ENCODE data around the gene GRK5. TPM values are rescaled to one million over a fixed set of nuclear protein-coding genes. Genes with fewer than 3 reads are reported as not detected.
A peak's percentile ranks its signal among the peaks of the same experiment; 100 is the strongest.

GRK5 gene
- total and polyA plus RNA-seq, 9 donors, result 18.1 to 29.2 (median 23.8) TPM

- H3K27ac ChIP-seq (ENCODE audit: low read length), result peak overlapping the region; percentile 90
- H3K27me3 ChIP-seq (ENCODE audit: control insufficient read depth, insufficient read depth, low read length), result no peaks in the 10 kb centered on the region
- peak; percentile 46 for DNase-seq
- H3K4me1 ChIP-seq (ENCODE audit: control insufficient read depth, insufficient read depth, low read length), result peaks cover 34% of the 10 kb centered on the region
- H3K4me3 ChIP-seq (ENCODE audit: low read length), result peak overlapping the region; percentile 59
- no peaks in the 10 kb centered on the region for H3K9me3 ChIP-seq (replicated peaks; ENCODE audit: control insufficient read depth, low read depth, low read length)
- H3K36me3 ChIP-seq (ENCODE audit: control insufficient read depth, insufficient read depth, low read length), result no peaks in the 10 kb centered on the region
- WGBS (ENCODE audit: insufficient coverage), result 20% methylated on average over 1 of the region's 3 CpGs
These were observed 1.2 kb downstream of the GRK5 start for GRCh38 chr10:119208553-119208940.

GRCh38 chr10:119209035-119209735 is 1.8 kb downstream of the GRK5 start:
- Histone ChIP-seq H3K36me3 (ENCODE audit: control insufficient read depth, insufficient read depth, low read length) (no peaks in the 10 kb centered on the region), H3K4me3 (ENCODE audit: low read length) (peak overlapping the region; percentile 59), H3K27me3 (ENCODE audit: control insufficient read depth, insufficient read depth, low read length) (no peaks in the 10 kb centered on the region), H3K27ac (ENCODE audit: low read length) (peak overlapping the region; percentile 90), H3K4me1 (ENCODE audit: control insufficient read depth, insufficient read depth, low read length) (peaks cover 34% of the 10 kb centered on the region), H3K9me3 (replicated peaks; ENCODE audit: control insufficient read depth, low read depth, low read length) (no peaks in the 10 kb centered on the region)
- DNase-seq, result peak; percentile 83
- 8% methylated on average over 13 of the region's 15 CpGs for WGBS (ENCODE audit: insufficient coverage)

- Histone ChIP-seq H3K36me3 (ENCODE audit: control insufficient read depth, insufficient read depth, low read length) (no peaks in the 10 kb centered on the region), H3K27me3 (ENCODE audit: control insufficient read depth, insufficient read depth, low read length) (no peaks in the 10 kb centered on the region), H3K4me1 (ENCODE audit: control insufficient read depth, insufficient read depth, low read length) (peaks cover 34% of the 10 kb centered on the region), H3K4me3 (ENCODE audit: low read length) (peak overlapping the region; percentile 59), H3K9me3 (replicated peaks; ENCODE audit: control insufficient read depth, low read depth, low read length) (no peaks in the 10 kb centered on the region), H3K27ac (ENCODE audit: low read length) (peak overlapping the region; percentile 90)
- no CpG with 5 or more reads among the region's 9 CpGs for WGBS (ENCODE audit: insufficient coverage)
- DNase-seq, result peak; percentile 37
These were observed 2.5 kb downstream of the GRK5 start for GRCh38 chr10:119209736-119210355.

DNA sequence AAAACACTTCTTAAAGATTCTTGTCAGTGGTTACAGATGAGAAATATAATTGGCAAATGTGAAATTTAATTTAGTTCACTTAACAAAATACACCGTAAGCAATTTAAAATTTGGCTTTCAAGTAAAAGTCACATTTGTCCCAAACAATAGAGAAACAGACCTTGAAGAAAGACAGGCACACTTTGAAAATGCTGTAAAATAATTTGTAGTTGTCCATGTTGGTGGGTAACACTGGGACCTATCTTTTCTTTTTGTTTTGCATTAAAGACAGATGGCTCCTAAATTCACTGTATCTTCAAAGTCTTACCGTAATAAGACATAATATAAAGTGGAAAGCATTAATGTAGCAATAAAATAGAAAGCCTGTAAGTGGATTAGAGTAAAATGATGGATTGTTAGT is 3.3 kb downstream of the GRK5 start:
- H3K4me3 ChIP-seq (ENCODE audit: low read length), result no peak overlapping the region
- H3K4me1 ChIP-seq (ENCODE audit: control insufficient read depth, insufficient read depth, low read length), result peaks cover 33% of the 10 kb centered on the region
- DNase-seq, result no peak
- no peaks in the 10 kb centered on the region for H3K9me3 ChIP-seq (replicated peaks; ENCODE audit: control insufficient read depth, low read depth, low read length)
- no peak overlapping the region for H3K27ac ChIP-seq (ENCODE audit: low read length)
- H3K27me3 ChIP-seq (ENCODE audit: control insufficient read depth, insufficient read depth, low read length), result no peaks in the 10 kb centered on the region
- H3K36me3 ChIP-seq (ENCODE audit: control insufficient read depth, insufficient read depth, low read length), result no peaks in the 10 kb centered on the region
- WGBS (ENCODE audit: insufficient coverage), result no CpG with 5 or more reads among the region's 2 CpGs

DNA sequence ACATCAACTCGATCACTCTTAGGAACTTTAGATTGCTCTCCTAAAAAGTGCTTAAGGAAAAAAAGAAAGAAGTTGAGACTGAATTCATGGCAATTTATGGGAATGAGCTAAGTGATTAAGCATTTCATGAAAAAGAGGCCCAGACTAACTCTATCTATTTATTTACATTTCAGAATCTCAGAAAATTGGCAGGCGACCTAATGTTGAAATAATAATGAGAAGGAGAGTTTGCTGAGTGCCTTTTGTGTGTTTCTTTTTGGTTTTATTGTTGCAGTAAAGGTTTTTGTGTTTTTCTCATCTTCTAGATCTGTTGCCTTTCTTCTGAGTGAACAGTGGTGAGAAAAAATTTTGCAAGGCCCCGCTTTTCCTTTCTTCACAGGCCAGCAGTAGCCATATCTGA is 3.8 kb downstream of the GRK5 start:
- no peak overlapping the region for H3K4me3 ChIP-seq (ENCODE audit: low read length)

GRCh38 chr10:119211625-119212441 is 4.5 kb downstream of the GRK5 start:
- H3K9me3 ChIP-seq (replicated peaks; ENCODE audit: control insufficient read depth, low read depth, low read length), result no peaks in the 10 kb centered on the region
- H3K27me3 ChIP-seq (ENCODE audit: control insufficient read depth, insufficient read depth, low read length), result no peaks in the 10 kb centered on the region
- H3K4me1 ChIP-seq (ENCODE audit: control insufficient read depth, insufficient read depth, low read length), result peaks cover 23% of the 10 kb centered on the region
- no peaks in the 10 kb centered on the region for H3K36me3 ChIP-seq (ENCODE audit: control insufficient read depth, insufficient read depth, low read length)
- peak overlapping the region; percentile 62 for H3K27ac ChIP-seq (ENCODE audit: low read length)
- H3K4me3 ChIP-seq (ENCODE audit: low read length), result no peak overlapping the region
- DNase-seq, result no peak
- 63% methylated on average over 3 of the region's 12 CpGs for WGBS (ENCODE audit: insufficient coverage)

More for the DNA sequence above, 3.8 kb downstream of the GRK5 start:
- no CpG with 5 or more reads among the region's 3 CpGs for WGBS (ENCODE audit: insufficient coverage)
- peak; percentile 76 for DNase-seq
- Histone ChIP-seq H3K27ac (ENCODE audit: low read length) (no peak overlapping the region), H3K36me3 (ENCODE audit: control insufficient read depth, insufficient read depth, low read length) (no peaks in the 10 kb centered on the region), H3K9me3 (replicated peaks; ENCODE audit: control insufficient read depth, low read depth, low read length) (no peaks in the 10 kb centered on the region), H3K4me1 (ENCODE audit: control insufficient read depth, insufficient read depth, low read length) (peaks cover 28% of the 10 kb centered on the region), H3K27me3 (ENCODE audit: control insufficient read depth, insufficient read depth, low read length) (no peaks in the 10 kb centered on the region)

DNA sequence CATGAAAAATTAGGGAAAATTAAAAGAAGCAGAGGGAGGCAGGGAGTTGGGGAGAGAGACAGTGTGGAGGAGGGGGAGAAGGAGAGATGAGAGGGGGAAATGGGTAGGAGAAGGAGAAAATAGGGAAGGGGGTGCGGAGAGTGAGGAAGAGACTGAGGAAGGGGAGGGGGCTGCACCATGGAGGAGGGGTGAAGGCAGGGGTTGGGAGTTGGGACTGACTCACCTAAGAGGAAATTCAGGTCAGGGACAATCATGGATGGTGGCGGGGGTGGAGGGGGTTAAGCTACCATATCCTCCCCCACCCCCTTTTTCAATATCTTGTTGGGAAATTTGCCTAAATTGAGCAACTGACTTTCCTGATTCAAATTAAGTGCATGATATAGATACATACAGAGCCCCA is 8.0 kb downstream of the GRK5 start:
- H3K36me3 ChIP-seq (ENCODE audit: control insufficient read depth, insufficient read depth, low read length), result no peaks in the 10 kb centered on the region
- no peak for DNase-seq
- no peaks in the 10 kb centered on the region for H3K27me3 ChIP-seq (ENCODE audit: control insufficient read depth, insufficient read depth, low read length)
- no peak overlapping the region for H3K27ac ChIP-seq (ENCODE audit: low read length)
- peaks cover 11% of the 10 kb centered on the region for H3K4me1 ChIP-seq (ENCODE audit: control insufficient read depth, insufficient read depth, low read length)
- H3K9me3 ChIP-seq (replicated peaks; ENCODE audit: control insufficient read depth, low read depth, low read length), result no peaks in the 10 kb centered on the region
- WGBS (ENCODE audit: insufficient coverage), result 100% methylated on average over 1 of the region's 2 CpGs
- no peak overlapping the region for H3K4me3 ChIP-seq (ENCODE audit: low read length)

DNA sequence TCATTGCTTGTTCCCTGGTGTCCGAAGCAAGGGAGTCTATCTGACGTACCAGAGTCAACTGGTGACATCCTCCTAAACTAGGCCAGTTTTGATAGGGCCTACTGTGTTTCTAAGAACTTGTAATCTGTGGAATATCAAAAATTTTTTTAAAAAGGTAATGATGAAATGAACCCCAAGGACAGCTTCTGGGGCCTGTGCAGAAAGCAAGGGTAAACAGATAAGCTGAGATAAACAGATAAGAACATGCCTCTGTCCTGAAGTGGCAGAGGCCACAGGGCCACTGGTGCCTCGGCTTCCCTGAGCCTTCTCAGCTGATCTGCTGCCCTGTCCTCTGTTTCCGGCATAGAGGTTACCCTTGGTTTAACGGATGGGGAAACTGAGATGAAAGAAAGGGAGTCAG is 8.8 kb downstream of the GRK5 start:
- Histone ChIP-seq H3K9me3 (replicated peaks; ENCODE audit: control insufficient read depth, low read depth, low read length) (no peaks in the 10 kb centered on the region), H3K27me3 (ENCODE audit: control insufficient read depth, insufficient read depth, low read length) (no peaks in the 10 kb centered on the region), H3K27ac (ENCODE audit: low read length) (no peak overlapping the region), H3K4me1 (ENCODE audit: control insufficient read depth, insufficient read depth, low read length) (peaks cover 15% of the 10 kb centered on the region), H3K4me3 (ENCODE audit: low read length) (no peak overlapping the region), H3K36me3 (ENCODE audit: control insufficient read depth, insufficient read depth, low read length) (no peaks in the 10 kb centered on the region)
- WGBS (ENCODE audit: insufficient coverage), result 88% methylated on average over 2 of the region's 5 CpGs
- DNase-seq, result no peak

- no peaks in the 10 kb centered on the region for H3K36me3 ChIP-seq (ENCODE audit: control insufficient read depth, insufficient read depth, low read length)
- no peak overlapping the region for H3K27ac ChIP-seq (ENCODE audit: low read length)
- H3K4me1 ChIP-seq (ENCODE audit: control insufficient read depth, insufficient read depth, low read length), result peaks cover 17% of the 10 kb centered on the region
- WGBS (ENCODE audit: insufficient coverage), result 94% methylated on average over 6 of the region's 9 CpGs
- H3K4me3 ChIP-seq (ENCODE audit: low read length), result no peak overlapping the region
- H3K9me3 ChIP-seq (replicated peaks; ENCODE audit: control insufficient read depth, low read depth, low read length), result no peaks in the 10 kb centered on the region
- no peaks in the 10 kb centered on the region for H3K27me3 ChIP-seq (ENCODE audit: control insufficient read depth, insufficient read depth, low read length)
- DNase-seq, result no peak
These were observed 10.0 kb downstream of the GRK5 start for GRCh38 chr10:119217401-119217800.

DNA sequence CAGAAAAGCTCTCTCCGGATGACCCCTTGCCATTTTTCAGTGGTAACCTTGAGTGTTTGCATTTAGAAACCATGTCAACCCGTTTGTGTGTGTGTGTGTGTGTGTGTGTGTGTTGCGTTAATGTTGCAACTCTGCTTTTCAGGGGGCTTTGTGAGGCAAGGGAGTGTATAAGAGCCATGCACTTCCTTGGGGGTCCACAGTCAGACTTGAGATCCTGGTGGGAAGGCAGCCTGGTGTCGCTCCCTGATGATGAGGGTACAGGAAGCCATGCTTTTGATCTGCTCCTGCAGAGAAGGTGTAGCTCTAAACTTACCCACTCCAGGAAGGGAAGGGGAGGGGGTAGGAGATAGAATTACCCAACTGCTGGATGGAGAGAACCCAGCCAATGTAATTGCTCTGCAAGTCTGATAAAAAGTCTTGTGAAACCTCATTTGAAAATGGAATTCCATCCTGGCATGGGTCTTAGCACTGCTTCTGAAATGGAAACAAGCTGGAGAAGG is 10.7 kb downstream of the GRK5 start:
- H3K36me3 ChIP-seq (ENCODE audit: control insufficient read depth, insufficient read depth, low read length), result no peaks in the 10 kb centered on the region
- no peaks in the 10 kb centered on the region for H3K9me3 ChIP-seq (replicated peaks; ENCODE audit: control insufficient read depth, low read depth, low read length)
- WGBS (ENCODE audit: insufficient coverage), result no CpG with 5 or more reads among the region's 4 CpGs
- no peak overlapping the region for H3K27ac ChIP-seq (ENCODE audit: low read length)
- no peak overlapping the region for H3K4me3 ChIP-seq (ENCODE audit: low read length)
- no peaks in the 10 kb centered on the region for H3K27me3 ChIP-seq (ENCODE audit: control insufficient read depth, insufficient read depth, low read length)
- H3K4me1 ChIP-seq (ENCODE audit: control insufficient read depth, insufficient read depth, low read length), result peaks cover 19% of the 10 kb centered on the region
- no peak for DNase-seq

All from muscle of leg (tissue), 11 donors.